WTC11 (cell line): ENCODE results near the gene TTI1. TPM values are rescaled to one million over a fixed set of nuclear protein-coding genes. Genes with fewer than 3 reads are reported as not detected.

Experiments
- ATAC-seq: fragments of 200-7000 bp; cut with Tn5 transposase; 2 replicates; pipeline ENCODE4 v1.10.0; 2021; ENCODE audit warnings: mild to moderate bottlenecking, moderate library complexity
- CTCF ChIA-PET: fragments of 300-600 bp; sonication (Branson Sonifier 250); formaldehyde crosslinking; loops from one replicate; lab custom pipeline; 2021; ENCODE audit warnings: antibody characterized with exemption; lab: Charles Lee
- POLR2A ChIA-PET: fragments of 350-600 bp; sonication (Branson Sonifier 250); formaldehyde crosslinking; loops from one replicate; lab custom pipeline; 2021; ENCODE audit warnings: antibody characterized with exemption; lab: Charles Lee
- DNase-seq: peaks from one replicate; pipeline ENCODE4 v3.0.0; 2021; ENCODE audit warnings: low spot score
- H3K27ac Mint-ChIP-seq: 2 replicates; pipeline ENCODE4 v1.8.0; 2021; ENCODE audit warnings: mixed read lengths
- H3K27me3 Mint-ChIP-seq: 2 replicates; pipeline ENCODE4 v1.8.0; 2021; ENCODE audit warnings: low read depth, mild to moderate bottlenecking, moderate library complexity, mixed read lengths
- H3K36me3 Mint-ChIP-seq: 2 replicates; pipeline ENCODE4 v1.8.0; 2021; ENCODE audit warnings: mixed read lengths
- H3K4me1 Mint-ChIP-seq: 2 replicates; pipeline ENCODE4 v1.8.0; 2022; ENCODE audit warnings: mixed read lengths
- H3K4me3 Mint-ChIP-seq: 2 replicates; pipeline ENCODE4 v1.8.0; 2021; ENCODE audit warnings: mild to moderate bottlenecking, moderate library complexity, mixed read lengths
- H3K9me3 Mint-ChIP-seq: 2 replicates; pipeline ENCODE4 v1.8.0; 2021; ENCODE audit warnings: mixed read lengths
- CREM ChIP-seq: sonication (generic); formaldehyde crosslinking; IDR thresholded peaks from 2 replicates; pipeline ENCODE4 v1.8.1; 2022; ENCODE audit warnings: mild to moderate bottlenecking, missing genetic modification reagents, moderate library complexity
- HMGA2 ChIP-seq: fragments of 250-450 bp; sonication (Bioruptor Pico); IDR thresholded peaks from 2 replicates; pipeline ENCODE4 v1.4.0; 2021; ENCODE audit warnings: mild to moderate bottlenecking, moderate library complexity
- KAT7 ChIP-seq: sonication (generic); formaldehyde crosslinking; IDR thresholded peaks from 2 replicates; pipeline ENCODE4 v1.8.1; 2023; ENCODE audit warnings: missing genetic modification reagents, mild to moderate bottlenecking, borderline replicate concordance
- NFE2L1 ChIP-seq: sonication (generic); formaldehyde crosslinking; IDR thresholded peaks from 2 replicates; pipeline ENCODE4 v1.8.1; 2023; ENCODE audit warnings: missing genetic modification reagents
- NR3C1 ChIP-seq: sonication (generic); formaldehyde crosslinking; conservative IDR thresholded peaks from 2 replicates; pipeline ENCODE4 v1.8.1; 2023; ENCODE audit warnings: low read depth, mild to moderate bottlenecking, missing genetic modification reagents
- OVOL2 ChIP-seq: fragments of 250-450 bp; sonication (Bioruptor Pico); IDR thresholded peaks from 2 replicates; pipeline ENCODE4 v1.9.0; 2021; ENCODE audit warnings: mild to moderate bottlenecking, borderline replicate concordance
- PRRX2 ChIP-seq: fragments of 250-450 bp; sonication (Bioruptor Pico); IDR thresholded peaks from 2 replicates; pipeline ENCODE4 v1.8.0; 2021; ENCODE audit warnings: mild to moderate bottlenecking
- SMAD4 ChIP-seq: sonication (generic); formaldehyde crosslinking; IDR thresholded peaks from 2 replicates; pipeline ENCODE4 v1.8.0; 2022; ENCODE audit warnings: mild to moderate bottlenecking, missing genetic modification reagents
- TP53 ChIP-seq: sonication (generic); formaldehyde crosslinking; IDR thresholded peaks from 2 replicates; pipeline ENCODE4 v1.8.1; 2023; ENCODE audit warnings: mild to moderate bottlenecking, missing genetic modification reagents
- ZNF121 ChIP-seq: sonication (generic); formaldehyde crosslinking; IDR thresholded peaks from 2 replicates; pipeline ENCODE4 v1.8.0; 2023; ENCODE audit warnings: missing genetic modification reagents
- ZNF423 ChIP-seq: fragments of 250-450 bp; sonication (Bioruptor Pico); IDR thresholded peaks from 2 replicates; pipeline ENCODE4 v2.1.2; 2022; ENCODE audit warnings: mild to moderate bottlenecking, moderate library complexity
- total RNA-seq: library from RNA; stranded (reverse); gene quantifications from 3 replicates; pipeline ENCODE4 v1.2.3, GENCODE V29; 2021
- TF ChIP-seq, protein P1 (sequence below): sonication (generic); formaldehyde crosslinking; IDR thresholded peaks from 2 replicates; pipeline ENCODE4 v1.8.0; 2022; ENCODE audit warnings: mild to moderate bottlenecking, missing genetic modification reagents
- TF ChIP-seq, protein P2 (sequence below): fragments of 200-600 bp; IDR thresholded peaks from 2 replicates; pipeline ENCODE4 v1.8.0; 2022; ENCODE audit warnings: antibody characterized with exemption
- TF ChIP-seq, protein P3 (sequence below): fragments of 250-450 bp; sonication (Bioruptor Pico); IDR thresholded peaks from 2 replicates; pipeline ENCODE4 v1.9.0; 2021; ENCODE audit warnings: mild to moderate bottlenecking
- TF ChIP-seq, protein P4 (sequence below): fragments of 250-450 bp; sonication (Bioruptor Pico); conservative IDR thresholded peaks from 2 replicates; pipeline ENCODE4 v1.9.0; 2021; ENCODE audit warnings: mild to moderate bottlenecking
- TF ChIP-seq, protein P5 (sequence below): sonication (generic); formaldehyde crosslinking; IDR thresholded peaks from 2 replicates; pipeline ENCODE4 v1.8.1; 2022; ENCODE audit warnings: mild to moderate bottlenecking, missing genetic modification reagents, moderate library complexity, borderline replicate concordance

The TTI1 gene
- total RNA-seq, 1 experiment from 2014 or later: 43.5 TPM

DNA sequence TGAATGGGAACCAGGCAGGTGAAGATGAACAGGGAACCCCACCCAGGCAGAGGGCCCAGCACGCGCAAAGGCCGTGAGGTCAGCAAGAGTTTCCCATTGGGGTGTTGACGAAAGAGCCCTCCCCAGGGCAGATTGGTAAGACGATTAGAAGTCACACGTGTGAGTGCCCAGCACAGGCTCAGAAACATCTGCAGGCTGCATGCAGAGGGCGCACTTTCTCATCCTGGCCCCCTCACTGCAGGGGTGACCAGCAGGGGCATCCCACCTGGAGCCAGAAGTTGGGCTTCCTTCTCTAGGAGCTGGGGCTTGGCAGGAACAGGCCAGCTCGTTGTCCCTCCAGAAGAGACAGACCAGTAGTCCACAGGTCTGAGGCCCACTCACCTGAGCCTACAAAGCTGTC, 91.9 kb downstream of the TTI1 start:
- peaks cover 3% of the 10 kb centered on the region; the same call in 1 of the 2 replicates for H3K4me1 Mint-ChIP-seq
- H3K9me3 Mint-ChIP-seq: no peaks in the 10 kb centered on the region
- no peak overlapping the region for H3K27ac Mint-ChIP-seq
- DNase-seq (peak; percentile 50), ATAC-seq (peak; percentile 59; the same call in 1 of the 2 replicates)
- no peak overlapping the region for H3K4me3 Mint-ChIP-seq
- H3K27me3 Mint-ChIP-seq: no peaks in the 10 kb centered on the region
- H3K36me3 Mint-ChIP-seq: no peaks in the 10 kb centered on the region
- ChIA-PET CTCF (interaction anchor here (0.6 to 1.4 kb wide), 16 partner anchors 10 to 280 kb away, joined by 3 to 11 read pairs (median 4); no protein-coding TSS in a partner anchor), POLR2A (no interaction called here)
- TF ChIP-seq, protein P1, sequence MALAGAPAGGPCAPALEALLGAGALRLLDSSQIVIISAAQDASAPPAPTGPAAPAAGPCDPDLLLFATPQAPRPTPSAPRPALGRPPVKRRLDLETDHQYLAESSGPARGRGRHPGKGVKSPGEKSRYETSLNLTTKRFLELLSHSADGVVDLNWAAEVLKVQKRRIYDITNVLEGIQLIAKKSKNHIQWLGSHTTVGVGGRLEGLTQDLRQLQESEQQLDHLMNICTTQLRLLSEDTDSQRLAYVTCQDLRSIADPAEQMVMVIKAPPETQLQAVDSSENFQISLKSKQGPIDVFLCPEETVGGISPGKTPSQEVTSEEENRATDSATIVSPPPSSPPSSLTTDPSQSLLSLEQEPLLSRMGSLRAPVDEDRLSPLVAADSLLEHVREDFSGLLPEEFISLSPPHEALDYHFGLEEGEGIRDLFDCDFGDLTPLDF (CRISPR knock-in tag): no peak
- TF ChIP-seq NFE2L1 (CRISPR knock-in tag) (no peak), SMAD4 (CRISPR knock-in tag) (no peak), OVOL2 (CRISPR knock-in tag) (no peak), NR3C1 (no peak), ZNF423 (CRISPR knock-in tag) (peak; percentile 96), TP53 (CRISPR knock-in tag) (no peak), HMGA2 (CRISPR knock-in tag) (no peak)
- TF ChIP-seq, protein P2, sequence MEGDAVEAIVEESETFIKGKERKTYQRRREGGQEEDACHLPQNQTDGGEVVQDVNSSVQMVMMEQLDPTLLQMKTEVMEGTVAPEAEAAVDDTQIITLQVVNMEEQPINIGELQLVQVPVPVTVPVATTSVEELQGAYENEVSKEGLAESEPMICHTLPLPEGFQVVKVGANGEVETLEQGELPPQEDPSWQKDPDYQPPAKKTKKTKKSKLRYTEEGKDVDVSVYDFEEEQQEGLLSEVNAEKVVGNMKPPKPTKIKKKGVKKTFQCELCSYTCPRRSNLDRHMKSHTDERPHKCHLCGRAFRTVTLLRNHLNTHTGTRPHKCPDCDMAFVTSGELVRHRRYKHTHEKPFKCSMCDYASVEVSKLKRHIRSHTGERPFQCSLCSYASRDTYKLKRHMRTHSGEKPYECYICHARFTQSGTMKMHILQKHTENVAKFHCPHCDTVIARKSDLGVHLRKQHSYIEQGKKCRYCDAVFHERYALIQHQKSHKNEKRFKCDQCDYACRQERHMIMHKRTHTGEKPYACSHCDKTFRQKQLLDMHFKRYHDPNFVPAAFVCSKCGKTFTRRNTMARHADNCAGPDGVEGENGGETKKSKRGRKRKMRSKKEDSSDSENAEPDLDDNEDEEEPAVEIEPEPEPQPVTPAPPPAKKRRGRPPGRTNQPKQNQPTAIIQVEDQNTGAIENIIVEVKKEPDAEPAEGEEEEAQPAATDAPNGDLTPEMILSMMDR: peak; percentile 28; the same call in 1 of the 2 replicates

DNA sequence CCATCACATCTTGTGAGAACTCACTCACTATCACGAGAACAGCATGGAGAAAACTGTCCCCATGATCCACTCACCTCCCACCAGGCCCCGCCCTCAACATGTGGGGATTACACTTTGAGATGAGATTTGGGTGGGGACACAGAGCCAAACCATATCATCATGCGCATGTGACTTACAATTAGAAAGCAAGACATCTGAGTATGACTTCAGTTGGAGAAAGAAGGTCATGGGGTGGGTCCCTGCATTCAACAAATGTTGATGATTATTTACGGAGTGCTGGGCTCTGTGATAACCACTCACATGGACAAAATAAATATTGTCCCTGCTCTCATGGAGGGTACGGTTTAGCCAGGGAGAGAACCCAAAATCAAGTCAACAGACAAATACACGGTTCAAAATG, 92.4 kb downstream of the TTI1 start:
- ATAC-seq: no peak
- POLR2A ChIA-PET: no interaction called here
- no peaks in the 10 kb centered on the region for H3K27me3 Mint-ChIP-seq
- no peak for TF ChIP-seq CREM (CRISPR knock-in tag)
- no peak for TF ChIP-seq ZNF121 (CRISPR knock-in tag)
- TF ChIP-seq, protein P3, sequence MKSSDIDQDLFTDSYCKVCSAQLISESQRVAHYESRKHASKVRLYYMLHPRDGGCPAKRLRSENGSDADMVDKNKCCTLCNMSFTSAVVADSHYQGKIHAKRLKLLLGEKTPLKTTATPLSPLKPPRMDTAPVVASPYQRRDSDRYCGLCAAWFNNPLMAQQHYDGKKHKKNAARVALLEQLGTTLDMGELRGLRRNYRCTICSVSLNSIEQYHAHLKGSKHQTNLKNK: no peak
- TF ChIP-seq, protein P4, sequence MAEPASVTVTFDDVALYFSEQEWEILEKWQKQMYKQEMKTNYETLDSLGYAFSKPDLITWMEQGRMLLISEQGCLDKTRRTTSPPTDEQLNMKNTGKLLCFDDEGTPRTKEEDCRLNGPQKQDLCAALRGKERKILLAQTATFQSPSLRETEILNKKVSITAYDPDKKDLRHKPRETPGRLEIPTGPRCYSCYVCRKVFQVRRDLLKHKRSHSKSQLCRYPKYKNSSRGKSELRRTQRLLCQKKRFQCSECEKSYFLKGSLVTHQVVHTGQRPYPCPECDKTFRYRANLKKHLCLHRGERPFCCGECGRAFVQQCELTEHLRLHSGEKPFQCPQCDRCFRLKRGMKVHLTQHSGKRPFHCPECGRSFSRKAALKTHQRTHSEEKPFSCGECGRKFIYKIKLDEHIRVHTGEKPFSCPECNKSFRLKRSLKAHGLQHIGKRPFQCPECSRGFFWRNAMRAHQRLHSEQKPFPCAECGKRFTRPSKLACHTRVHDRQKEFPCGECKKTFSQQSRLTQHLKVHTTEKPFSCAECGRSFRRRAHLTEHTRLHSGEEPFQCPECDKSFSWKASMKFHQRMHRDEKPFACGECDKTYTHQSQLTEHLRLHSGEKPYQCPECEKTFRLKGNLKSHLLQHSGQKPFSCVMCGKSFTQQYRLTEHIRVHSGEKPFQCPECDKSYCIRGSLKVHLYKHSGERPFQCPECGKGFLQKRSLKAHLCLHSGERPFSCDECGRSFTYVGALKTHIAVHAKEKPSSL: no peak
- TF ChIP-seq, protein P5, sequence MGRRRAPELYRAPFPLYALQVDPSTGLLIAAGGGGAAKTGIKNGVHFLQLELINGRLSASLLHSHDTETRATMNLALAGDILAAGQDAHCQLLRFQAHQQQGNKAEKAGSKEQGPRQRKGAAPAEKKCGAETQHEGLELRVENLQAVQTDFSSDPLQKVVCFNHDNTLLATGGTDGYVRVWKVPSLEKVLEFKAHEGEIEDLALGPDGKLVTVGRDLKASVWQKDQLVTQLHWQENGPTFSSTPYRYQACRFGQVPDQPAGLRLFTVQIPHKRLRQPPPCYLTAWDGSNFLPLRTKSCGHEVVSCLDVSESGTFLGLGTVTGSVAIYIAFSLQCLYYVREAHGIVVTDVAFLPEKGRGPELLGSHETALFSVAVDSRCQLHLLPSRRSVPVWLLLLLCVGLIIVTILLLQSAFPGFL: no peak
- no peak for TF ChIP-seq PRRX2 (CRISPR knock-in tag)
- TF ChIP-seq KAT7 (CRISPR knock-in tag): no peak
- TF ChIP-seq, all 79 proteins: peak for 0
- H3K36me3 Mint-ChIP-seq: no peaks in the 10 kb centered on the region
- H3K4me3 Mint-ChIP-seq: no peak overlapping the region
- H3K27ac Mint-ChIP-seq: no peak overlapping the region
- H3K4me1 Mint-ChIP-seq: peaks cover 3% of the 10 kb centered on the region; the same call in 1 of the 2 replicates
- no peaks in the 10 kb centered on the region for H3K9me3 Mint-ChIP-seq
- CTCF ChIA-PET: interaction anchor here (0.9 to 1.4 kb wide), 9 partner anchors 16 to 117 kb away, joined by 3 to 11 read pairs (median 4); no protein-coding TSS in a partner anchor
- no peak for DNase-seq
